IMR-90 (cell line): ENCODE data around the gene SCAMP4.

Experiments
- BHLHE40 ChIP-seq: fragments of 150-350 bp; IDR thresholded peaks from 2 replicates; pipeline ENCODE4 v1.6.1; 2016; ENCODE audit warnings: mild to moderate bottlenecking, low read depth, low read length
- CEBPB ChIP-seq: IDR thresholded peaks from 2 replicates; pipeline ENCODE4 v1.6.1; 2012; ENCODE audit warnings: low read depth, low read length, improper control_type of control experiment
- MXI1 ChIP-seq: IDR thresholded peaks from 2 replicates; pipeline ENCODE4 v1.6.1; 2012; ENCODE audit warnings: low read depth, mild to moderate bottlenecking, low read length, moderate library complexity, borderline replicate concordance
- POLR2A ChIP-seq: IDR thresholded peaks from 2 replicates; pipeline ENCODE4 v1.6.1; 2012; ENCODE audit warnings: mild to moderate bottlenecking, low read depth, low read length
- RAD21 ChIP-seq: IDR thresholded peaks from 2 replicates; pipeline ENCODE4 v1.6.1; 2012; ENCODE audit warnings: low read length, improper control_type of control experiment
- RFX5 ChIP-seq: IDR thresholded peaks from 2 replicates; pipeline ENCODE4 v1.8.0; 2012; ENCODE audit warnings: low read depth, mild to moderate bottlenecking, low read length, moderate library complexity
- SMC3 ChIP-seq: fragments of 150-350 bp; IDR thresholded peaks from 2 replicates; pipeline ENCODE4 v1.6.1; 2016; ENCODE audit warnings: low read depth, mild to moderate bottlenecking, antibody characterized with exemption, low read length, moderate library complexity
- TF ChIP-seq, protein P1 (sequence below): conservative IDR thresholded peaks from 2 replicates; pipeline ENCODE4 v1.5.1; 2012; ENCODE audit warnings: mild to moderate bottlenecking, low read depth, low read length, improper control_type of control experiment
- TF ChIP-seq, protein P2 (sequence below): fragments of 150-350 bp; IDR thresholded peaks from 2 replicates; pipeline ENCODE4 v1.6.1; 2017; ENCODE audit warnings: mild to moderate bottlenecking, antibody characterized with exemption, low read length, low read depth

DNA sequence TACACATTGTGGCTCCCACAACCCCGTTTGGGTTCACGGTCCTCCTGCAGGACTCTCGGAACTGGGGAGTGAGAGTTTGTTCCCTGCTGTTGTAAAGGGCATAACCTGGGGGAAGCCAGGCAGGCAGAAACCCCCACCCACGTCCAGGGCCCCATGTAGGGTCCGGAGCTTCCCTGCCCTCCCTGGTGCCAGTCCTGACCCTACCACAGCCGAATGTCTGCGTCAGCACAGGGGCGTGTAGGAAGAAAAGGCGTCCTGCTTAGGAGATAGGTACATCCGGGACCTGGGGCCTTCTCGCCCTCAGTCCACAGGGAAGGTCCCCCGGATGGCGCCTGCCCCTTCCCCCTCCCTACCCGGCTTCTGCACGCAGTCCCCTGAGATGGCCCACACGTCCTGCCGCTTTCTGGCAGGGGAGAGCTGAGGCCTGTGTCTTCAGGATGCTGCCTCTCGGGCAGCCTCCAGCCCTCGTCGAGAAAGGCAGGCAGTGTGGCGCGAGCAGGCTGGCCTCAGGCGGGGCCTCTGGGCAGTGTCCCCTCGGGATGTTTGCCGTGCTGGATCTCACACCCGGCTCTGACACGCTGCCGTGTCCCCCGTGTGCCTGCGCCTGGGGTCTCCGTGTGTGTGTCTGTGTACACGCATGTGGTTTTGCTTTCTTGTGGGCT, 54.9 kb downstream of the SCAMP4 start:
- TF ChIP-seq, protein P1, sequence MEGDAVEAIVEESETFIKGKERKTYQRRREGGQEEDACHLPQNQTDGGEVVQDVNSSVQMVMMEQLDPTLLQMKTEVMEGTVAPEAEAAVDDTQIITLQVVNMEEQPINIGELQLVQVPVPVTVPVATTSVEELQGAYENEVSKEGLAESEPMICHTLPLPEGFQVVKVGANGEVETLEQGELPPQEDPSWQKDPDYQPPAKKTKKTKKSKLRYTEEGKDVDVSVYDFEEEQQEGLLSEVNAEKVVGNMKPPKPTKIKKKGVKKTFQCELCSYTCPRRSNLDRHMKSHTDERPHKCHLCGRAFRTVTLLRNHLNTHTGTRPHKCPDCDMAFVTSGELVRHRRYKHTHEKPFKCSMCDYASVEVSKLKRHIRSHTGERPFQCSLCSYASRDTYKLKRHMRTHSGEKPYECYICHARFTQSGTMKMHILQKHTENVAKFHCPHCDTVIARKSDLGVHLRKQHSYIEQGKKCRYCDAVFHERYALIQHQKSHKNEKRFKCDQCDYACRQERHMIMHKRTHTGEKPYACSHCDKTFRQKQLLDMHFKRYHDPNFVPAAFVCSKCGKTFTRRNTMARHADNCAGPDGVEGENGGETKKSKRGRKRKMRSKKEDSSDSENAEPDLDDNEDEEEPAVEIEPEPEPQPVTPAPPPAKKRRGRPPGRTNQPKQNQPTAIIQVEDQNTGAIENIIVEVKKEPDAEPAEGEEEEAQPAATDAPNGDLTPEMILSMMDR = no peak
- TF ChIP-seq RFX5 (no peak), POLR2A (no peak), MXI1 (no peak), SMC3 (no peak), BHLHE40 (no peak), CEBPB (no peak), RAD21 (no peak)
- TF ChIP-seq, protein P2, sequence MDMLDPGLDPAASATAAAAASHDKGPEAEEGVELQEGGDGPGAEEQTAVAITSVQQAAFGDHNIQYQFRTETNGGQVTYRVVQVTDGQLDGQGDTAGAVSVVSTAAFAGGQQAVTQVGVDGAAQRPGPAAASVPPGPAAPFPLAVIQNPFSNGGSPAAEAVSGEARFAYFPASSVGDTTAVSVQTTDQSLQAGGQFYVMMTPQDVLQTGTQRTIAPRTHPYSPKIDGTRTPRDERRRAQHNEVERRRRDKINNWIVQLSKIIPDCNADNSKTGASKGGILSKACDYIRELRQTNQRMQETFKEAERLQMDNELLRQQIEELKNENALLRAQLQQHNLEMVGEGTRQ = no peak
